GM12801 (cell line): ENCODE results near the gene WWOX.

Source experiments
- TF ChIP-seq, protein P1 (sequence below): IDR thresholded peaks from one replicate; pipeline ENCODE4 v1.5.1; 2011; ENCODE audit warnings: control low read depth; ENCODE audit not compliant: insufficient read length; ENCODE audit errors: extremely low read depth

The WWOX gene

DNA sequence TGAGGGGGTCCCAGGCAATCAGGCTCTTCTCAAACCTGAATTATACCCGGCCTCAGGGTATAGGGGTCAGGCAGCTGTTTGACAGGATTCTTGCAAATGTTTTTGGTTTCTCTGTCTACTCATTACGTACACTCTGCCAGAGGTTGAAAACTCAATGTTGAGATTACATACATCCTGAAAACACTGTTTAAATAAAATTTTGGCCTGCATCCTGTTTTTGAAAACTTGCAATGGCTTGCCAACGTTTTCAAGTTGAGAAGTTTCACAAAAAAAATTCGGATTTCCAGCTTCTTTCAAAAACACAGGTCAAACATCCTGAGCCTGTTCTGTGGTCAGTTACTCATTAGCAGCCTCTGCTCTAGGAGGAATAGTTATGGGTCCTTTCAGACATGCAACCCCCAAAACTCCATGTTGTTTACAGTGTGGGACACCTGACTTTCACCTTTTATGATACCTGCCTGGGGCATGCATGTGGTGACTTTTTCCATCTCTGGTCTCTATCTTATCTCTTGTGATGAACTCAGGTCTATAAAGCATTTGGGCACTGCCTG lies 577.8 kb downstream of the WWOX start:
- TF ChIP-seq, protein P1, sequence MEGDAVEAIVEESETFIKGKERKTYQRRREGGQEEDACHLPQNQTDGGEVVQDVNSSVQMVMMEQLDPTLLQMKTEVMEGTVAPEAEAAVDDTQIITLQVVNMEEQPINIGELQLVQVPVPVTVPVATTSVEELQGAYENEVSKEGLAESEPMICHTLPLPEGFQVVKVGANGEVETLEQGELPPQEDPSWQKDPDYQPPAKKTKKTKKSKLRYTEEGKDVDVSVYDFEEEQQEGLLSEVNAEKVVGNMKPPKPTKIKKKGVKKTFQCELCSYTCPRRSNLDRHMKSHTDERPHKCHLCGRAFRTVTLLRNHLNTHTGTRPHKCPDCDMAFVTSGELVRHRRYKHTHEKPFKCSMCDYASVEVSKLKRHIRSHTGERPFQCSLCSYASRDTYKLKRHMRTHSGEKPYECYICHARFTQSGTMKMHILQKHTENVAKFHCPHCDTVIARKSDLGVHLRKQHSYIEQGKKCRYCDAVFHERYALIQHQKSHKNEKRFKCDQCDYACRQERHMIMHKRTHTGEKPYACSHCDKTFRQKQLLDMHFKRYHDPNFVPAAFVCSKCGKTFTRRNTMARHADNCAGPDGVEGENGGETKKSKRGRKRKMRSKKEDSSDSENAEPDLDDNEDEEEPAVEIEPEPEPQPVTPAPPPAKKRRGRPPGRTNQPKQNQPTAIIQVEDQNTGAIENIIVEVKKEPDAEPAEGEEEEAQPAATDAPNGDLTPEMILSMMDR, result no peak

DNA sequence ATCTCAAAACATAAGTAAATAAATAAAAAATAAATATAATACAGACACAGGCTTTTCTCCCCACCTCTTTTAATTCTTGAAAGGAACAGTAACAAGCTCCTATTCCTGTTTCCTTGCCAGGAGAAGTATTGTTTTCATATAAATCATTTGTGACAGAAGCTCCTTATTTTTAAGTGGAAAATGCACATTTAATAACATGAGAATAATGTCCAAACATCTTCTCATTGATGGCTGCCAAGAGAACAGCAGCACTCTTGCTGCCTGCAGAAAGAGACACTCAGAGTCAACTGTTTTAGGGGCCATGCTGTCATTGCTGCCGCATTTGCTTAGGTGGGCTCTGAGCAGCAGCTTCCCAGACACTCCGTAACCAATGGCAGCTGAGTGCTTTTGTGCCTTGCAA lies 580.1 kb downstream of the WWOX start:
- TF ChIP-seq, protein P1, result no peak

GRCh38 chr16:78681743-78682142 lies 582.3 kb downstream of the WWOX start:
- TF ChIP-seq, protein P1, result no peak

- TF ChIP-seq, protein P1, result no peak
Observed at GRCh38 chr16:78684030-78684611, 584.7 kb downstream of the WWOX start.

DNA sequence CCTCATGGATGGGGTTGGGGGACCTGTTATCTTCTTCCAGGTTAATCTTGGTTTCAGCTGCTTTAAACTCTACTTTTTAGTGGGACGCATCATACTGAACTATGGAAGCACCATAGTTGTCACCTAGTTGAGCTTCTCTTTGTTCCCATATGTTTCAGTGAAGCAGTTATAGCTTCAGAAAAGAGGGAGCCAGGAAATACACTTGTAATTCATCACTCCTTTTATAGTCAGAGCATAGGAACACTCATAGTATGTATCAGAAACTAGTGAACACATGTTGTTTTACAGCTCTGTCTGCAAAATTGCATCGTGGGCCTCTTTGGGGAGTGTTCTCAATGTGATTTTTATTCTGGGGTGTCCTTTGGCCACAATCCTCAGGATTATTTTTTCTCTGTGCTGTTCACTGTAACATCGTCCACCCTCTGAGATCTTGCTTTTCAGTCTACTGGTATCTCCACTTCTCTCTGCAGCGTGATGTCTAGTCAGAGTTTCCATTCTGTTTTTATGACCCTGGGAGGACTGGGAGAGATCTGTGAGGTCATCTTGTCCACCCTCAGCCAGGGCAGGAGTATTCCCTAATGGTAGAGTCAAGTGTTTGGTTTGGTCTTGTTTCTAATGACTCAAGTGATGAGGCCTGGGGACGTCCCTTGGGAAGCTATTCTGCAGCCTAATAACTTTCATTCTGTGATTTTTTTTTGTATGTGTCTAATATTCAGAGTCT lies 585.4 kb downstream of the WWOX start:
- TF ChIP-seq, protein P1, result no peak

DNA sequence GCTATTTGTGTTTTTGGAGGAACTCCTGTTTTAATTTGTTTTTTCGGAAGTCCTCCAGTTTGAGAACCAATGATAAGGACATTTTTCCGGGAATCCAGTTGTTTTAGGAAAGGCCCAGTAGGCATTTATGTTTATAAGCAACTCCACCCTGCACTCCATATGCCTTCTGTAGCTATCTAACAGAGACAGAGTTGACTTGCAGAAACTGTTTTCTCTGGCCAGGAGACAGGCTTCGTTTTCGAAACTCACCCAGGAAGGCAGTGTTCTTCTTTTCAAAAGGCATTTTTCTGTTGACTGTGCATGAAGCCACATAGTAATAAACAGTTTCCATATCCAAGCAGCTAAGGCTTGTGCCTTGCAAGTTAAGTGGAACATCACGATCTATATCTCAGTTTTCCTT lies 587.1 kb downstream of the WWOX start:
- TF ChIP-seq, protein P1, result no peak

DNA sequence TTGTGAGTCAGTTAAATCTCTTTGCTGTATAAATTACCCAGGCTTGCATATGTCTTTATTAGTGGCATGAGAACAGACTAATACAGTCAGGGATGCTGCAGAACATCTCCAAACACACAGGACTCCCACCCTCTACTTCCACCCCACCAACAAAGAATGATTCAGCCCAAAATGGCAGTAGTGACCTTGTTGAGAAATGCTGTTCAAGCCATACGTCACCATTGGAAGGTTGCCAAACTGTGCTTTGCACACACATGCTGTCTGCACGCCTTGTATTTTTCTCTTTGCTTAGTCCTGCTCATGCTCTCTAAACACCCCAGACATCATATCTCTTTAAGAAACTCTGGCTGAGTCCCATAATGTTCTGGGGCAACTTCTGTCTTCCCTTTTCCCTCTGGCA lies 589.6 kb downstream of the WWOX start:
- TF ChIP-seq, protein P1, result no peak
